GM21825 (cell line): Measurements from ENCODE around the gene AAR2.

ENCODE experiments used
- ATAC-seq: cut with Tn5 transposase; IDR thresholded peaks from one replicate; pipeline ENCODE4 v1.9.1; 2021; ENCODE audit warnings: mild to moderate bottlenecking, moderate library complexity; ENCODE audit not compliant: unreplicated experiment

AAR2 gene, protein sequence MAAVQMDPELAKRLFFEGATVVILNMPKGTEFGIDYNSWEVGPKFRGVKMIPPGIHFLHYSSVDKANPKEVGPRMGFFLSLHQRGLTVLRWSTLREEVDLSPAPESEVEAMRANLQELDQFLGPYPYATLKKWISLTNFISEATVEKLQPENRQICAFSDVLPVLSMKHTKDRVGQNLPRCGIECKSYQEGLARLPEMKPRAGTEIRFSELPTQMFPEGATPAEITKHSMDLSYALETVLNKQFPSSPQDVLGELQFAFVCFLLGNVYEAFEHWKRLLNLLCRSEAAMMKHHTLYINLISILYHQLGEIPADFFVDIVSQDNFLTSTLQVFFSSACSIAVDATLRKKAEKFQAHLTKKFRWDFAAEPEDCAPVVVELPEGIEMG

GRCh38 chr20:36235892-36236785 lies at the start of gene AAR2:
AAR2 (plus strand) TSS chr20:36236478; CDS start chr20:36239869, 3,391 bp downstream.
- peak; percentile 74 for ATAC-seq

DNA sequence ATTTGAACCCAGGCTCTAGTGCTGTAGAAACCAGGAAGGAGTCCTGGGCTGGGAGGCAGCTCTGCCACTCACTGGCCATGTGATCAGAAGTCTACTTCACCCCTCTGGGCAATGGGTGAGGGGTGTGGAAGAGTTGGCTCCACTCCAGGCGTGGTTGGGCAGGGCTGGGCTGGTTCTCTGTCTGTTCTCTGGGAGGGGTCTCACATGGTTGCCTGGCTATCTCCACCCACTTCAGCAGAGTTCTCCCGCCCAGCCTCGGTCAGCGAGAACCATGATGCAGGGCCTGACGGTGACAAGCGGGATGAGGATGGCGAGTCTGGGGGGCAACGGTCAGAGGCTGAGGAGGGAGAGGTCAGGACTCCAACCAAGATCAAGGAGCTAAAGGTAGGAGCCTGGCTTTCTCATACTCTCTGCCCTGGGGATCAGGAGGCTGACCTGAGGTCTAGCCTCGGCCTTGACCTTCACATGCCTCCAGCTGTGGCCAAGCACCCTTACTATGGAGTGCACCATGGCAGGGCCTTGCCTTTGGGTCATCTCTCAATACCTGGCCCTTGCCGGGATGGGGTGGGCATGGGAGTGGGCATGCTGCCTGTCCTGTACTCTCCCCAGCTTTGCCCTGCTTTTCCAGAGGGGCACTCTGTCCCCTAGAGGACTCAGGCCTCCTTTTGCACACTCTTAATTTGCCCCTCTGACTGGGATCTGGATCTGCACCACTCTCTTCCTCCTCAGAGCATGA lies 42.1 kb upstream of the AAR2 start:
- ATAC-seq: no peak

GRCh38 chr20:36196676-36197075 lies 39.6 kb upstream of the AAR2 start:
- ATAC-seq: no peak

GRCh38 chr20:36197271-36197670 lies 39.0 kb upstream of the AAR2 start:
- ATAC-seq: no peak

GRCh38 chr20:36199345-36200257 lies 36.7 kb upstream of the AAR2 start:
- no peak for ATAC-seq

GRCh38 chr20:36200451-36200850 lies 35.8 kb upstream of the AAR2 start:
- ATAC-seq: no peak

- ATAC-seq: no peak
These were observed 35.1 kb upstream of the AAR2 start for GRCh38 chr20:36201198-36201597.

GRCh38 chr20:36202891-36203338 lies 33.4 kb upstream of the AAR2 start:
- ATAC-seq: no peak

GRCh38 chr20:36203861-36204260 lies 32.4 kb upstream of the AAR2 start:
- ATAC-seq: no peak

DNA sequence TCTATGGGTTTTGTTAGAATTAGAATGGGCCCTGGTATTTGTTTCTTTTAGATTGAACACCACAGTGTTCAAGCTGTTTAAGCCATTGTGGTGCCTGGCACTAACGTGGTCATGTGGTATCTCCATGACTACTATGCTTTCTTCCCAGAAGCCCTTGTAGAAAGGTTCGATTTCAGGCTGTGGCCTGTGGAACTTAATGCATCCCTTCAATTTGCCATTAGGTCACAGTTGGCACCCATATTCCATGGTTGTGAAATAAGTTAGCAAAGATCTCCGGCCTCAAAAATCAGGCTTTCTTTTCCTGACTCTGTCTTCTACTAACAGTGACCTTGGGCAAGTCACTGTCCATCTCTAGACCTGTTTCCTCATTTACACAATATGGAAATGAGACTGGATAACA lies 31.3 kb upstream of the AAR2 start:
- no peak for ATAC-seq

- ATAC-seq: no peak
These were observed 30.2 kb upstream of the AAR2 start for GRCh38 chr20:36206068-36206467.

DNA sequence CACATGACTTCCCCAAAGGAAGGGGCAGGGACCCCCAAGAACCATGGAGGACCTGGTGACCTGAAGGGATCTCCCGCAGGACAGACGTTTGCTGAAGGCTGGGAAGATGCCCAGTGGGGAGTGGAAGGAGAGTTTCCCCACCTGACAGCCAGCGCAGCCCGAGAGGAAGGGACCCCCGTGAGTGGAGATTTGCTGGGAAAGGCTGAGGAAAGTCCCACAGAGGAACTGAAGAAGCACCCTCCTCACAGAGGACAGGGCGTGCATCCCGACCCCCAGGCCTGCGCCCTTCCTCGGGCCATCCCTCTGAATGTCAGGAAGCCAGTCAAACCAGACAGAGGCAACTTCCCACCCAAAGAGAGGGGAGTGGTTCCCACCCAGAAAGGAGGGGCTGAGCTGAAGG lies 29.6 kb upstream of the AAR2 start:
- no peak for ATAC-seq

DNA sequence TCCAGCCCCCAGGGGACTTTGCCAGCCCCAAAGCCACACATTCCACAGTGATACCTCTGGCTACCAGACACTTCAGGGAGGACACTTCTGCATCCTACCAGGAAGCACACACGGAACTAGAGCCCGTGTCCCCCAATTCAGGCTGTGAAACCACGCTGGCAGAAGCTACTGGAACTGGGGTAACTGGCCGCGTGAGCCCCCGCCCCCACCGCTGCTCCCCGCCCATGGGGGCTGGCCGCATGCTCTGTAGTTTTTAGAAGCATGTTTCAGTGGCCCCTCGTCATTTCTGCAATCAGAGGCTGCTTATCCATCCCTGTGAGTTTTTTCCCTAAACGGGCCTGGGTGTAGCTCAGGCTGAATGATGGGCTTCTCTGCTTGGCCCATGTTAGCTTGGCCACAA lies 28.7 kb upstream of the AAR2 start:
- no peak for ATAC-seq

GRCh38 chr20:36208257-36208656 lies 28.0 kb upstream of the AAR2 start:
- no peak for ATAC-seq

- ATAC-seq: no peak
These were observed 25.7 kb upstream of the AAR2 start for GRCh38 chr20:36210436-36211021.

- ATAC-seq: no peak
These were observed 22.9 kb upstream of the AAR2 start for GRCh38 chr20:36213362-36213761.

DNA sequence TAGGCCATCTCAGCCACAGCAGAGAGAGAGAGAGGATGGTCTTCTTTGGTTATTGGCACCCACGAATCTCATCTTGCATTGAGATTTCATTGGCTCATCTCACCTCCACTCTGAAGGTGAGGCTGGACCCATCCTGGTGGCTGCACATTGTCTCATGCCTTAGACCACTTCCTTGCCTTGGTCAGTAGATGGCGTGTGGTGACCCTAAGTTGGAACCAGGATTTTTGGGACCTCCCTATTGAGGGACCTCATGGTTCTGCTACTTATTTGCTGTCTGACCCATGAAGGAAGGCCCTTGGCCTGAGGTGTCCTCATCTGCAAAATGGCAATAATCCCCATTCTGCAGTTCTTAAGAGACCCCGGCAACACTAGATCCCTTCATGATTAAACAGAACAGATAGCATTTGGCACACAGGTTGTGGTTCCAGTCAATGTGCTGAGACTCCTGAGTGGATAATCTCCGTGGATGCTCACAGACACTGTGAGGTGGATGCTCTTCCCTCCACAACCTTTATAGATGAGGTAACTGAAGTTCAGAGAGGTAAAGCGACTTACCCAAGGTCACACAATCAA lies 21.5 kb upstream of the AAR2 start:
- ATAC-seq: no peak

- no peak for ATAC-seq
These were observed 20.5 kb upstream of the AAR2 start for GRCh38 chr20:36215778-36216177.

DNA sequence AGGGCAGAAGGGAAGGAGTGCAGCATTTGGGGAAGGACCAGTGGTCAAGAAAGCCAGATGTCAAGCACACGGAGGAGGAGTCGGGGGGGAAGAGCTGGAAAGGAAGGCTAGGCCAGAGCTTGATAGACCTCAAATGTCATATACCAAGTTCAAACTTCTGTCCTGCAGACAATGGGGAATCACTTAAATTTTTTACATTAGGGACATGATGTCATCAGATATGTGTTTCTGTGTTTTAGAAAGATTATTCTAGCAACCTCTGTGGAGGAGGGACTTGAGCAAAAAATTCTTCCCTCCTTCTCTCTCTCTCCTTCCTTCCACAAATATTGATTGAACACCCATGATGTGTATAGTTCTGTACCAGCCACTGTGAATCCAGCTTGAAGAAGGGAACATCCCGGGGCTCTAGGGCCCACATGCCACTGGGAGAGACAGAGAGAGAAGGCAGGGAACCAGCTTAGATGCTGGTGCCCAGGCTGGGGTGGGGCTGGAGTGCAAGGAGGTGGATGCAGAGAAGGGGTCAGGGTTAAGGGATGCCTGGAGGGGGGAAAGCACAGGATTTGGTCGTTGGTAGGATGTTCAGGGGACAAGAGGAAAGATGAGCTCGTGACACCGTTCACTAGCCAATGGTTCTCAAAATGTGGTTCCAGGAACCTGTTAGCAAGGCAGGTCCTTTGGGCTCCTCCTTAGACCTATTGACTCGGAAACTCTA lies 19.8 kb upstream of the AAR2 start:
- ATAC-seq: no peak
